ENCODE data around the gene ARMC12. TPM values are rescaled to one million over a fixed set of nuclear protein-coding genes. Genes with fewer than 3 reads are reported as not detected.

Gene ARMC12
- polyA plus RNA-seq, 1 experiment = 0.96 TPM

DNA sequence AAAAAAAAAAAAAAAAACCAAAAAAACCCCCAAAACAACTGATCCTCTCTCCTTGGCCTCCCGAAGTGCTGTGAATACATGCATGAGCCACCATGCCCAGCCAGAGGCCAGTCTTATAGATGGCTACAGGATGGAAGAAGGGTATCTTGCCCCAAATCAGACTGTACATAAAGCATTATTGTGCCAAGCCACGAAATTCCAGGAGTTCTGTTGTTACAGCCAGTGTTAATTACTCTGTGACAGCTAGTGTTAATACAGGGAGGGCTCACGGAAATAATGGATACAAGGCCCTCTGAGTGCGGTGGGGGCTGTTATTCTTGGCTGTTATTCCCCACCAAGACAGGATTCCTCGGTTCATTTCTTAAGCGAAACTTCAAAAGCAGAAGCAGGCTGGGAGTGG, 38.2 kb downstream of the ARMC12 start:
- no peak for TF ChIP-seq CTCF (IDR thresholded peaks at IDR 0.05; ENCODE audit: insufficient read depth, low read depth, low read length)
- CTCF ChIA-PET = no interaction called here
- Histone ChIP-seq H3K27me3 (ENCODE audit: control insufficient read depth, insufficient read depth, low read length) (peaks cover 16% of the 10 kb centered on the region), H3K4me3 (ENCODE audit: low read depth, low read length) (no peak overlapping the region), H3K36me3 (ENCODE audit: control insufficient read depth, insufficient read depth, low read length) (no peaks in the 10 kb centered on the region)
- DNase-seq (ENCODE audit: low read depth) = no peak
- POLR2A ChIA-PET = no interaction called here

DNA sequence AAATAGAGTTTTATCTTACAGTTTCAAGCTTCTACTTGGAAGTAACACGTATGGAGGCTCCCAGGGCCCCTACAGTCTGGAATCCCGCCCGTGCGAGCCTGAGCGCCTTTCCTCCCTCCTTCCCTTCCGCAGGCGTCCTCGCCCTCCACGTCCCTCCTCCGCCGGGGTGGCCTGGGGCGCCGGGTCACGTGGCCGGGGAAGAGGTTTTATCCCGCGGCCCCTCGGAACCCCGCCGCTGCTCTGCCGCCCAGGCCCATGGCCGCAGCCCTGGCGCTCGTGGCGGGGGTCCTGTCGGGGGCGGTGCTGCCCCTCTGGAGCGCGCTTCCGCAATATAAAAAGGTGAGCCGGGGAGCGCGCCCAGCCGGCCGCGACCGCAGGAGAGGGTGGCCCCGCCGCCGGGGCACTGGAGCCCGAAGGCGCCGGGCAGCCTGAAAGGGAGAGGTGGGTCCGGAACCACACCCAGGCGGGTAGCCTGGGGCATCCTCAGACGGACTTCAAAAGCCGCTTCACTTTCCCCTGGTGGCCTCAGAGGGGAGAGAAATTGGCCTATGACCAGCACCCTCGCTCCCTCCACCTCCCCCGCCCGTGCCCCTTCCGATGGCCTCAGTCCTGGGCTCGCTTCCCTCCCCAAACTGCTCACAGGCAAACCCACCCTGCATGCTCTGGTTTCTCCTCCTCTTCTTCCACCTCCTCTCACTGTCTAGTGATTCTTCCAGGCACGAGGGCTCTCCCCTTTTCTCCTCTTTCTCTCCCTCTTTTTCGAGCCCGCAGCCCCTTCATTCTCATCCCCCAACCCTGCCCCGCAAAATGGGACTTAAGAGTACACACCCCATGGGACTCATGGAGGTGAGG, 39.8 kb downstream of the ARMC12 start, which contains the start of gene CLPSL2:
CLPSL2 (plus strand) TSS at position 235 of the 852 bp plus-strand sequence; CDS start at position 256, 21 bp downstream.
- Histone ChIP-seq H3K36me3 (ENCODE audit: control insufficient read depth, insufficient read depth, low read length) (no peaks in the 10 kb centered on the region), H3K27me3 (ENCODE audit: control insufficient read depth, insufficient read depth, low read length) (peaks cover 16% of the 10 kb centered on the region), H3K4me3 (ENCODE audit: low read depth, low read length) (peak within 1 kb of the TSS; percentile 10)
- TF ChIP-seq CTCF (IDR thresholded peaks at IDR 0.05; ENCODE audit: insufficient read depth, low read depth, low read length) = no peak
- ChIA-PET POLR2A (no interaction called here), CTCF (no interaction called here)
- no peak for DNase-seq (ENCODE audit: low read depth)

GRCh38 chr6:35777356-35778102, 40.7 kb downstream of the ARMC12 start:
- Histone ChIP-seq H3K4me3 (ENCODE audit: low read depth, low read length) (no peak overlapping the region), H3K27me3 (ENCODE audit: control insufficient read depth, insufficient read depth, low read length) (peaks cover 16% of the 10 kb centered on the region), H3K36me3 (ENCODE audit: control insufficient read depth, insufficient read depth, low read length) (no peaks in the 10 kb centered on the region)
- CTCF ChIA-PET = no interaction called here
- POLR2A ChIA-PET = no interaction called here
- TF ChIP-seq CTCF (IDR thresholded peaks at IDR 0.05; ENCODE audit: insufficient read depth, low read depth, low read length) = no peak
- DNase-seq (ENCODE audit: low read depth) = no peak

DNA sequence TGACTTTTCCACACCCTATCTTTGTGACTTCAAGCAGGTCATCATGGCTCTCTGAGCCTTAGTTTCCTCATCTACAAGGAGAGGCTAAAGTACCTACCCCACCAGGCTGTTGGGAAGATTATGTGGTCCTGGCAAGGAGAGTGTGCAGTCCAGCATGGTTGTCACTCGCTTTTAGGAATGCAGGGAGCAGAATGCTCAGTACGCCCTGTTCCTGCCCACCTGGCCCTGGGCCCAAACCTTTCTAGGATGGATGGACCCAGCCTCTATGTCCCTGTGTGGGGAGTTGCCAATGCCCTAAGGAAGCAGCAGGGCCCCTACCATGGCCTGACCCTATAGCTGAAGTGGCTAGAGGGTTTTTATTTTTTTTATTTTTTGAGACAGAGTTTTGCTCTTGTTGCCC, 41.6 kb downstream of the ARMC12 start:
- Histone ChIP-seq H3K36me3 (ENCODE audit: control insufficient read depth, insufficient read depth, low read length) (no peaks in the 10 kb centered on the region), H3K27me3 (ENCODE audit: control insufficient read depth, insufficient read depth, low read length) (peaks cover 16% of the 10 kb centered on the region), H3K4me3 (ENCODE audit: low read depth, low read length) (no peak overlapping the region)
- DNase-seq (ENCODE audit: low read depth) = no peak
- TF ChIP-seq CTCF (IDR thresholded peaks at IDR 0.05; ENCODE audit: insufficient read depth, low read depth, low read length) = no peak
- POLR2A ChIA-PET = no interaction called here
- CTCF ChIA-PET = no interaction called here

DNA sequence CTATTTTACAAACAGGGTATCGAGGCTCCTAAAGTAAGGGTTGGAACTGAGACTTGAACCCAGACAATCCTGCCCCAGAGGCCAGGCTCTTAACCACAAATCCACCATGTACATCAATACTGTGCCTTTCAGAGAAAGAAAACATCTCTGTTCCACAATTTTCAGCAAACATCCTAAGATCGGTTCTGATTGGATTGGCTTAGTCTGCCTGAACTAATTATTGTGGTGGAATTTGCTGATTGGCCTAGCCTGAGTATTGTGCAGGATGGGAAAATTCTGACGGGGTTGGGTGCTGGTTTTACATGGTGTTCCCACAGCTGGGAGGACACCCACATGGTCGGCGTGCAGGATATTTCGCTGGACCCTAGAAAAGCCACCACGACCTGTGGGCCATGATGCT, 43.9 kb downstream of the ARMC12 start, which contains the start of gene CLPSL1:
CLPSL1 (plus strand) TSS at position 301 of the 400 bp plus-strand sequence; CDS start at position 393, 92 bp downstream.
- ChIA-PET POLR2A (no interaction called here), CTCF (no interaction called here)
- Histone ChIP-seq H3K4me3 (ENCODE audit: low read depth, low read length) (no peak within 1 kb of the TSS), H3K27me3 (ENCODE audit: control insufficient read depth, insufficient read depth, low read length) (peaks cover 11% of the 10 kb centered on the region), H3K36me3 (ENCODE audit: control insufficient read depth, insufficient read depth, low read length) (no peaks in the 10 kb centered on the region)
- DNase-seq (ENCODE audit: low read depth) = no peak
- TF ChIP-seq CTCF (IDR thresholded peaks at IDR 0.05; ENCODE audit: insufficient read depth, low read depth, low read length) = no peak

Data from BJ (cell line).